GM23338 (cell line): ENCODE results near the gene TESK2. TPM values are rescaled to one million over a fixed set of nuclear protein-coding genes. Genes with fewer than 3 reads are reported as not detected.

ENCODE experiments used
- ATAC-seq: fragments of 200-7000 bp; cut with Tn5 transposase; 3 replicates; pipeline ENCODE4 v1.9.1; 2020
- DNase-seq: peaks from one replicate; pipeline ENCODE4 v3.0.0-alpha.2; 2015; ENCODE audit warnings: low spot score
- H2AFZ ChIP-seq: fragments of 200-600 bp; sonication (generic); 2 replicates; pipeline ENCODE4 v1.8.0; 2016; ENCODE audit warnings: antibody characterized with exemption, mild to moderate bottlenecking, moderate library complexity
- H3F3A ChIP-seq: fragments of 200-600 bp; sonication (generic); replicated peaks from 2 replicates; pipeline ENCODE4 v1.8.0; 2017; ENCODE audit warnings: antibody characterized with exemption, mixed run types, low read depth
- H3K27ac ChIP-seq: fragments of 200-600 bp; sonication (generic); 2 replicates; pipeline ENCODE4 v1.6.1; 2016; ENCODE audit warnings: low read depth
- H3K27me3 ChIP-seq: fragments of 200-600 bp; sonication (generic); 2 replicates; pipeline ENCODE4 v1.8.0; 2016; ENCODE audit warnings: mild to moderate bottlenecking, mixed run types, moderate library complexity; ENCODE audit not compliant: insufficient read depth
- H3K36me3 ChIP-seq: fragments of 200-600 bp; sonication (generic); 2 replicates; pipeline ENCODE4 v1.8.0; 2016; ENCODE audit warnings: mild to moderate bottlenecking; ENCODE audit not compliant: insufficient read depth
- H3K4me1 ChIP-seq: fragments of 200-600 bp; sonication (generic); 2 replicates; pipeline ENCODE4 v1.8.0; 2016; ENCODE audit warnings: mild to moderate bottlenecking, moderate library complexity; ENCODE audit not compliant: insufficient read depth
- H3K4me2 ChIP-seq: fragments of 200-600 bp; sonication (generic); 2 replicates; pipeline ENCODE4 v1.7.1; 2017; ENCODE audit warnings: mixed run types
- H3K4me3 ChIP-seq: fragments of 200-600 bp; sonication (generic); 2 replicates; pipeline ENCODE4 v1.6.1; 2016; ENCODE audit warnings: mixed run types
- H3K79me2 ChIP-seq: fragments of 200-600 bp; sonication (generic); replicated peaks from 2 replicates; pipeline ENCODE4 v1.8.0; 2017; ENCODE audit warnings: mild to moderate bottlenecking; ENCODE audit not compliant: insufficient read depth
- H3K9me2 ChIP-seq: fragments of 200-600 bp; sonication (generic); 2 replicates; pipeline ENCODE4 v1.8.0; 2017; ENCODE audit not compliant: insufficient read depth
- H4K20me1 ChIP-seq: fragments of 200-600 bp; sonication (generic); replicated peaks from 2 replicates; pipeline ENCODE4 v1.8.0; 2017; ENCODE audit warnings: mild to moderate bottlenecking; ENCODE audit not compliant: insufficient read depth
- H3K27ac Mint-ChIP-seq: 2 replicates; pipeline ENCODE4 v1.8.0; 2020; ENCODE audit warnings: inconsistent platforms, mild to moderate bottlenecking, moderate library complexity, mixed read lengths
- H3K27me3 Mint-ChIP-seq: 3 replicates; pipeline ENCODE4 v1.8.0; 2022; ENCODE audit warnings: low read depth, mild to moderate bottlenecking, moderate library complexity, mixed read lengths, inconsistent platforms; ENCODE audit not compliant: insufficient read depth, poor library complexity
- H3K36me3 Mint-ChIP-seq: 3 replicates; pipeline ENCODE4 v1.8.0; 2021; ENCODE audit warnings: low read depth, mild to moderate bottlenecking, inconsistent platforms, moderate library complexity, mixed read lengths
- H3K4me1 Mint-ChIP-seq: 3 replicates; pipeline ENCODE4 v1.8.0; 2020; ENCODE audit warnings: mild to moderate bottlenecking, inconsistent platforms, mixed read lengths
- H3K4me3 Mint-ChIP-seq: 3 replicates; pipeline ENCODE4 v1.8.0; 2021; ENCODE audit warnings: moderate library complexity, mild to moderate bottlenecking, inconsistent platforms, mixed read lengths
- H3K9me3 Mint-ChIP-seq: 3 replicates; pipeline ENCODE4 v1.8.0; 2020; ENCODE audit warnings: moderate library complexity, mild to moderate bottlenecking, inconsistent platforms, mixed read lengths
- CREB1 ChIP-seq: fragments of 250-450 bp; sonication (Bioruptor Pico); IDR thresholded peaks from 2 replicates; pipeline ENCODE4 v1.5.0; 2020; ENCODE audit warnings: low read depth, mild to moderate bottlenecking, moderate library complexity
- CTCF ChIP-seq, 2 experiments: fragments of 200-600 bp in 1 of 2; sonication (generic) in 1 of 2; conservative IDR thresholded peaks; 2 replicates each; pipeline versions ENCODE4 v1.5.1 to v1.6.1; 2016 to 2017; ENCODE audit warnings: antibody characterized with exemption in 2 of 2, low read depth in 2 of 2, mild to moderate bottlenecking in 2 of 2, moderate library complexity in 1 of 2
- EZH2 ChIP-seq: fragments of 200-600 bp; sonication (generic); IDR thresholded peaks from one replicate; pipeline ENCODE4 v1.8.0; 2017; ENCODE audit warnings: antibody characterized with exemption, mild to moderate bottlenecking, low read depth; ENCODE audit not compliant: unreplicated experiment
- EZH2phosphoT487 ChIP-seq: fragments of 200-600 bp; sonication (generic); IDR thresholded peaks from one replicate; pipeline ENCODE4 v1.8.1; 2018; ENCODE audit warnings: antibody characterized with exemption; ENCODE audit not compliant: unreplicated experiment
- NANOG ChIP-seq: IDR thresholded peaks from 2 replicates; pipeline ENCODE4 v1.6.1; 2016; ENCODE audit warnings: antibody characterized with exemption, borderline replicate concordance
- POLR2AphosphoS5 ChIP-seq: IDR thresholded peaks from 2 replicates; pipeline ENCODE4 v1.6.1; 2016; ENCODE audit warnings: antibody characterized with exemption, low read depth
- STAT1 ChIP-seq: IDR thresholded peaks from one replicate; pipeline ENCODE4 v1.6.1; 2016; ENCODE audit warnings: antibody characterized with exemption; ENCODE audit not compliant: unreplicated experiment
- ZNF331 ChIP-seq: fragments of 250-450 bp; sonication (Bioruptor Pico); IDR thresholded peaks from 2 replicates; pipeline ENCODE4 v1.5.0; 2020; ENCODE audit warnings: low read depth, mild to moderate bottlenecking, moderate library complexity
- ZNF462 ChIP-seq: fragments of 250-450 bp; sonication (Bioruptor Pico); IDR thresholded peaks from 2 replicates; pipeline ENCODE4 v1.5.0; 2020; ENCODE audit warnings: mild to moderate bottlenecking, moderate library complexity
- polyA plus RNA-seq: library from polyadenylated mRNA; unstranded; fragments of >200 nt; fragmentation: Nextera tagmentation; extraction: Ambion mirVana; gene quantifications from 2 replicates; pipeline ENCODE4 v1.2.1, GENCODE V29; 2016
- total RNA-seq: library from RNA; depleted of rRNA; stranded (reverse); fragments of >200 nt; shearing (Covaris generic); gene quantifications from 2 replicates; pipeline ENCODE4 v1.2.3, GENCODE V29; 2014
- TF ChIP-seq, protein P1 (sequence below): IDR thresholded peaks from one replicate; pipeline ENCODE4 v1.6.1; 2018; ENCODE audit warnings: antibody characterized with exemption; ENCODE audit not compliant: unreplicated experiment

The TESK2 gene
- total and polyA plus RNA-seq, 2 experiments from 2014 or later: 5.2 to 14.0 TPM

GRCh38 chr1:45403298-45403697, 87.7 kb downstream of the TESK2 start:
- no peaks in the 10 kb centered on the region for H3K27me3 ChIP-seq
- H3K36me3 Mint-ChIP-seq: no peaks in the 10 kb centered on the region
- H3K4me2 ChIP-seq: no peak overlapping the region
- H3K4me1 Mint-ChIP-seq: peaks cover 8% of the 10 kb centered on the region
- H3K9me2 ChIP-seq: no peaks in the 10 kb centered on the region
- H3F3A ChIP-seq: no peaks in the 10 kb centered on the region
- H4K20me1 ChIP-seq: no peaks in the 10 kb centered on the region
- no peak overlapping the region for H3K4me3 Mint-ChIP-seq
- no peak overlapping the region for H3K4me3 ChIP-seq
- H3K27ac ChIP-seq: no peak overlapping the region
- no peak overlapping the region for H2AFZ ChIP-seq
- TF ChIP-seq EZH2phosphoT487 (no peak), EZH2 (no peak), STAT1 (no peak), POLR2AphosphoS5 (no peak)
- ATAC-seq (no peak), DNase-seq (no peak)
- no peaks in the 10 kb centered on the region for H3K4me1 ChIP-seq
- no peaks in the 10 kb centered on the region for H3K79me2 ChIP-seq
- H3K36me3 ChIP-seq: no peaks in the 10 kb centered on the region
- H3K27me3 Mint-ChIP-seq: no peaks in the 10 kb centered on the region
- no peak overlapping the region for H3K27ac Mint-ChIP-seq
- H3K9me3 Mint-ChIP-seq: no peaks in the 10 kb centered on the region

- no peaks in the 10 kb centered on the region for H3K27me3 ChIP-seq
- H3K4me1 Mint-ChIP-seq: peaks cover 8% of the 10 kb centered on the region
- H2AFZ ChIP-seq: no peak overlapping the region
- no peak overlapping the region for H3K27ac ChIP-seq
- no peaks in the 10 kb centered on the region for H3K9me3 Mint-ChIP-seq
- H3K36me3 ChIP-seq: no peaks in the 10 kb centered on the region
- H3K27me3 Mint-ChIP-seq: peaks cover 3% of the 10 kb centered on the region
- no peaks in the 10 kb centered on the region for H3K4me1 ChIP-seq
- no peaks in the 10 kb centered on the region for H3K36me3 Mint-ChIP-seq
- no peaks in the 10 kb centered on the region for H3K9me2 ChIP-seq
- H3K4me3 ChIP-seq: no peak overlapping the region
- H3K27ac Mint-ChIP-seq: no peak overlapping the region
- H3K4me2 ChIP-seq: no peak overlapping the region
- no peaks in the 10 kb centered on the region for H4K20me1 ChIP-seq
- ATAC-seq: no peak
- H3K4me3 Mint-ChIP-seq: no peak overlapping the region
- no peaks in the 10 kb centered on the region for H3F3A ChIP-seq
- DNase-seq: no peak
- H3K79me2 ChIP-seq: no peaks in the 10 kb centered on the region
- TF ChIP-seq, protein P1, sequence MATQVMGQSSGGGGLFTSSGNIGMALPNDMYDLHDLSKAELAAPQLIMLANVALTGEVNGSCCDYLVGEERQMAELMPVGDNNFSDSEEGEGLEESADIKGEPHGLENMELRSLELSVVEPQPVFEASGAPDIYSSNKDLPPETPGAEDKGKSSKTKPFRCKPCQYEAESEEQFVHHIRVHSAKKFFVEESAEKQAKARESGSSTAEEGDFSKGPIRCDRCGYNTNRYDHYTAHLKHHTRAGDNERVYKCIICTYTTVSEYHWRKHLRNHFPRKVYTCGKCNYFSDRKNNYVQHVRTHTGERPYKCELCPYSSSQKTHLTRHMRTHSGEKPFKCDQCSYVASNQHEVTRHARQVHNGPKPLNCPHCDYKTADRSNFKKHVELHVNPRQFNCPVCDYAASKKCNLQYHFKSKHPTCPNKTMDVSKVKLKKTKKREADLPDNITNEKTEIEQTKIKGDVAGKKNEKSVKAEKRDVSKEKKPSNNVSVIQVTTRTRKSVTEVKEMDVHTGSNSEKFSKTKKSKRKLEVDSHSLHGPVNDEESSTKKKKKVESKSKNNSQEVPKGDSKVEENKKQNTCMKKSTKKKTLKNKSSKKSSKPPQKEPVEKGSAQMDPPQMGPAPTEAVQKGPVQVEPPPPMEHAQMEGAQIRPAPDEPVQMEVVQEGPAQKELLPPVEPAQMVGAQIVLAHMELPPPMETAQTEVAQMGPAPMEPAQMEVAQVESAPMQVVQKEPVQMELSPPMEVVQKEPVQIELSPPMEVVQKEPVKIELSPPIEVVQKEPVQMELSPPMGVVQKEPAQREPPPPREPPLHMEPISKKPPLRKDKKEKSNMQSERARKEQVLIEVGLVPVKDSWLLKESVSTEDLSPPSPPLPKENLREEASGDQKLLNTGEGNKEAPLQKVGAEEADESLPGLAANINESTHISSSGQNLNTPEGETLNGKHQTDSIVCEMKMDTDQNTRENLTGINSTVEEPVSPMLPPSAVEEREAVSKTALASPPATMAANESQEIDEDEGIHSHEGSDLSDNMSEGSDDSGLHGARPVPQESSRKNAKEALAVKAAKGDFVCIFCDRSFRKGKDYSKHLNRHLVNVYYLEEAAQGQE: no peak
- no peak for TF ChIP-seq ZNF462 (CRISPR knock-in tag)
- TF ChIP-seq ZNF331: no peak
- no peak for TF ChIP-seq CTCF (conservative IDR thresholded peaks at IDR 0.05; ENCODE audit: low read depth in 2 of 2)
- no peak for TF ChIP-seq EZH2phosphoT487
- no peak for TF ChIP-seq POLR2AphosphoS5
- no peak for TF ChIP-seq STAT1
- no peak for TF ChIP-seq NANOG
- no peak for TF ChIP-seq CREB1 (CRISPR knock-in tag)
- no peak for TF ChIP-seq EZH2
These were observed 89.4 kb downstream of the TESK2 start for GRCh38 chr1:45401524-45401923.
